ENCODE data around the gene APH1B. TPM values are rescaled to one million over a fixed set of nuclear protein-coding genes. Genes with fewer than 3 reads are reported as not detected.
"Not testable (repeated sequence)": the region's sequence is repeated elsewhere in the genome, so short reads cannot be mapped to it uniquely, and the experiment has no call there.

APH1B gene
- polyA plus RNA-seq, 1 donor, result 11.5 TPM

DNA sequence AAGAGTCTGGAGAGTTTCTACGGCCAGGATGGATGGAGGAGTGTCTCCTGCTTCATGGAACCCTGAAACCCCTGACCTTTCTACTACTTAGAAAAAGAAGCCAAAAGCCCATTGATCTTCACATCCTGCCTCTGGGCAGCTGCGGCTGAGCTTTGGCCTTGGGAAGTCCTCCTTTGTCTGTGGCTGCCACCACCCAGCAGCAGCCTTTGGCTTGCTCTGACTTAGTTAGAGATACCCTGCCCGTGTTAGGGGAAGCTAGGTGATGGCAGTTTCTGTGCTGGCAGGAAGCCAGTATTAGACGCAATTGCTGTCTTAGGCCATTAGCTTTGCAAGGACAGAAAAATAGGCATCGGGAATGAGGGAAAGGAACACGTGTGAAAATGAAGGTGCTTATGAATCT, 18.8 kb downstream of the APH1B start:
- DNase-seq (ENCODE audit: low read depth), result no peak

DNA sequence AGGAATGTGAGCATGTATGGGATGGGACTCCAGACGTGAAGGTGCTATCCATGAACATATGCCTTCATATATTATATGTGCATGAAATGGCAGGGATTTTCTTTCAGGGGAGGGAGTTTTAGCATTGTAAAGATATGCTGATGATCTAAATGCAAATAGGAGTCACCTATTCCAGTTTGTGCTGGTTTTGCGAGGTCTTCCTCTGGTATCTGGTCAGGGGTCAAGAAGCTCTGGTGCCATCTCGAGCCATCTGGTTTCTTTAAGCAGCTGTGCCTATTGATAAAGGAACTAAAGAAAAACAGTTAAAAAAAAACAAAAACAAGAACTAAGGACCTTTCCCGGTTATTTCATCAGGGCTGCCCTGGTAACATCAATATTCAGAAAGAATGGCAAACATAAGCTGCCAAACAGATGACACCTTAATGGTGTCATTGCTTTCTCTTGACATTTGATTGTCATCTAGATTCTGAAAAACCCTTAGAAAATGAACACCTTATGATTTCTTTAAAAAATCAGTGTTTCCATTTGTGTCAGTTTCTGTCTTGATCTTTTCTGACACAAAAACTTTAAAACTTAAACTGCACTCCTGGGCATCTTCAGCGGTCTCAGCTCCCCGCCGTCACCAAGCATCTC, 22.7 kb downstream of the APH1B start:
- DNase-seq (ENCODE audit: low read depth), result no peak

DNA sequence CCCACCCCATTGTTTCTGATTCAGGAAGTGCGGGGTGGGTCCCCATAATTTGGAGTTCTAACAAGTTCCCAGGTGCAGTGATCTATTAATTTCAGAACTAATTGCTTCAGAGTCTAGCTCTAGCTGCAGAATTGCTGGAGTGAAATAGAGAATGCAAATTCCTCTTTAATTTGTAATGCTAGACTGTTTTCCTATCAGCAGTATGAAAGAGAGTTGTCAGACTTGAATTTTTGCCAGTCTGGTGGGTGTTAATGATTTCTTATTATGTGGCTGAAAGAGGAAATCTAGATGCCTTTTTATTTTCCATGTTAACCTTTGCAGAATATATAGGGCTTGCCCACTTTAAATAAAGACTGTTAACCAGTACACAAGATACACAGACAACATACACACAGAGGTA, 23.7 kb downstream of the APH1B start:
- DNase-seq (ENCODE audit: low read depth), result no peak

DNA sequence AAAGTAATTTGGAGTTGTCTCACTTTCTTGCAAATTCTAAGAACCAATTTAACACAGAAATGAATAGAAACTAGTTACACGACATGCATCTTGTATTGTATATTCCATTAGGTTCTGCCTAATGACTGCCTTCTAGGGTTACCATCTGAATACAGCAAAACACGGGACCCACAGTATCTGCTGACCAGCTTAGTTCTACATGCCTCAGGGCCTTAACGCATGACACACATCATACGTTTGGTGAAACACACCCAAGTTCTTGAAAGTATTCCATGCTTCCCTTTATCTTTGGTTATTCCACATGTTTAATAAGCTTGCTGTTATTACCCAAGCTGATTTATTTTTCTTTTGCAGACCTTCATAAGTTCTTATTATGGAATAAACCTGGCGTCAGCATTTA, 27.9 kb downstream of the APH1B start:
- DNase-seq (ENCODE audit: low read depth), result no peak

DNA sequence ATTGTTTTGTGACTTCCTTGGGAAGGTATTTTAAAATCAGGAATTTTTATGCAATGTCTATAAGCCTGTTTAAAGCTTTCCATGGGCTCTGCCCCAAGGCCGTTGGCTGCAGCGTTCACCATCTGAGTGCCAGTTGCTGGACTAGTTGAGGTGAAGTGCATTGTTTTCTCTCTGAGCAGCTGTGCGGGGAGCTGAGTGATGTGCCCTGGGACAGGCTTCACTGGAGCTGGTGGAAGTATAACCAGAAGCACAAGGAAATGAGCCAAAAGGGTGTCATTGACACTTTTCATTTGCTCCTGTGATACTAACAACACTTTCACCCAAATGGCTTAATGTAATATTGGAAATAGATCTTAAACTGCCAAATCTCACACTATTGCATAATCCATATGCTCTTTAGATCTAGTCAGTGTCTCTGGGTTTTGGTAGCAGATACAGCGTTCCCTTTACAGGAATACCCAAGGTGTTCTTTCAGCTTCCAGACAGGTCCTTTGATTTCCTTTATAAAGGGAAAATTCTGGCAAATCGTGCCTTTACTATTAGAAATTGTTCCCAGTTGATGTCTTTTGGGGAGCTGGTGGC, 29.2 kb downstream of the APH1B start:
- DNase-seq (ENCODE audit: low read depth), result no peak

DNA sequence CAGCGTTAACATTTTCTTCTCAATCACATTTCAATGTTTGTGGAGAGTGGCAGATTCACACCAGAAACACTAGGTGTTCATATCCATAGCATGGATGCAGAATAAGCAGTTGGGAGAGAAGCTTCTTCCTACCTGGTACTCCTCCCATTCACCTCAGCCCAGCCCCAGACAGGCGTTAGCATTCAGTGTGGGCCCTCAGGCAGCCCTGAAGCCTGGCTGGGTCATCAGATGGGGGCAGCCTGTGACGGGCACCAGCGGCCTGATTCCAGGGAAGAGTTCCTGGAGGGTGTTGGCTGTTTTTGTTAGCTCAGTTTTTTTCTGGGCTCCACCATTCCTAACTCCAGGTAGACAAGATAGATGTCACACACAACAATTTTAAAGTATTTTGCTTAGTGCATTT, 31.1 kb downstream of the APH1B start:
- no peak for DNase-seq (ENCODE audit: low read depth)

DNA sequence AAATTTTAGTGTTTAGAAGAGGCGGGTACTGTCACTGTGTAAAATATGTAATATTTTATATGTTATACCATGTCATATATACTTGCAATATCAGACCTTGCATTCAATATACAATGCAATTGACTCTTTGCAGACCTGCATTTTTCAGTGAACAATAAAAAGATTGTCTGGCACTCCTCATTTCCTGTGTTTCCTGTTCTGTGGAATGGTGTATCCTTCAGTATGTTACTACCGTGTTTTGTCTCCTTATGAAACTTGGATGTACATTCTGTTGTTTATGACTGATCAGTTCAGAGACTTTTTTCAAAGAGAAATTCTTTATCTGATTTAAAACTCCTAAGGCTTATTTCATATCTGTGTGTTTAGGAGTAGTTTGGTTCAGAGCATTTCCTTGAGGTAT, 31.5 kb downstream of the APH1B start:
- DNase-seq (ENCODE audit: low read depth), result no peak

DNA sequence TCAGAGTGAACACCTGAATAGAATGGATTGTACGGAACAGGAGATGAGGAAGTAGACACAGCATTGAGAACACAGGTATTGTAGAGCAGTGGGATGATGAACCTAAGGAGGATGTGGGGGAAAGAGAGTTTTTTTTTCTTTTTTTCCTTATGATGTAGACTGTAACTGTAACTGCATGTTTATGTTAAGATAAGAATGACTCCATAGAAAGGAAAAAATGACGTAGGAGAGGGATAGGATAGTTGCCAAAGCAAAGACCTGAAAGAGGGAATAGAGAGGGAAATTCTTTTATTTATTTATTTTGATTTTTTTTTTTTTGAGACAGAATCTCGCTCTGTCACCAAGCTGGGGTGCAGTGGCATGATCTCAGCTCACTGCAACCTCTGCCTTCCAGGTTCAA, 33.2 kb downstream of the APH1B start:
- DNase-seq (ENCODE audit: low read depth), result no peak

DNA sequence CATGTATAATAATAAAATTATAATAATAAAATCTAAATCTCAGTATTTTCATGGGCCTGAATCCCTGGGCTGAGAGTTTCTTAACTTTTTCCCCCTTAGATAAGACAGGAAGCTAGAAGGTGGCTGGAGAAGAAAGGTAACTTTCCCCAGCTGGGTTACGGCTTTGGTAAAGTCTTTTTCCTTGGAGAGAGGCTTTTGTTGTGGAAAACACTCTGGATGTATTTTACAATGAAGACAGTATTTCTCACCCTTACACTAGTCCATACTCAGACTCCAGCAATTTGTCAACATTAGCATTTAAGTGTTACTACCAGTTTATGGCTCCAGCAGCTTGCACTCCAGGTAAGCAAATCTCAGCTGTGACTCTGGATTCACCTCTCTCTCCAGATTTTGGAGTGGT, 34.9 kb downstream of the APH1B start:
- DNase-seq (ENCODE audit: low read depth), result no peak

DNA sequence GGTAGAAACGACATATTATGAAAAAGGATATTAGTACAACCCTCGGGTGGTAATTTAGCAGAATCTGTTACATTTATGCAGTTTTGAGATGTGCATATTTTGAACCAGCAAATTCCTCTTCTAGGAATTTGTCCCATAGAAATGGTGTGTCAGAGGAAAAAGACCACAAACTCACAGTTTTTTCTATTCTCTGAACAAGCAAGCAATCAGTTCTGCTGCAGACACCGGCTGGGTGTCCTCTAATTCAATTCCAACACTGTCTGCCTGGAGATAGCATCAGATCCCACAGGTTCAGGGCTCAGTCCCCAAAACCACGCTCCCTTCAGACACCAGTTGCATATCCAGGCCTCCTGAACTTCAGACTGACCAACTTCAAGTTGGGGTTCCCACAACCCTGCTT, 36.4 kb downstream of the APH1B start:
- DNase-seq (ENCODE audit: low read depth), result no peak

DNA sequence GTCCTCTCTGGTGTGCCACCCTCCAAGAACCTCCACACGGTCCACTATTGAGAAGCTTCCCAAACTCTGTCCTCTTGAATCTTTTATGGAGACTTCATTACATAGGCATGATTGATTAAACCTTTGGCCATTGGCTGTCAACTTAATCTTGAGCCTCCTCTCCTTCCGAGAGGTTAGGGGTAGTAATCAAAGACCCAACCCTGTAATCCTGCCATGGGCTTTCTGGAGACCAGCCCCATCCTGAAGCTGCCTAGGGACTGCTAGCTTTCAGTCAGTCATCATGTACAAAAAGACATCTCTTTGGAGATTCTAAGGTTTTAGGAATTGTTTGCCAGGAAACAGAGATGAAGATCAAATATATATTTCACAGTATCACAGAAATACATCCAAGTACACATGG, 37.0 kb downstream of the APH1B start:
- no peak for DNase-seq (ENCODE audit: low read depth)

DNA sequence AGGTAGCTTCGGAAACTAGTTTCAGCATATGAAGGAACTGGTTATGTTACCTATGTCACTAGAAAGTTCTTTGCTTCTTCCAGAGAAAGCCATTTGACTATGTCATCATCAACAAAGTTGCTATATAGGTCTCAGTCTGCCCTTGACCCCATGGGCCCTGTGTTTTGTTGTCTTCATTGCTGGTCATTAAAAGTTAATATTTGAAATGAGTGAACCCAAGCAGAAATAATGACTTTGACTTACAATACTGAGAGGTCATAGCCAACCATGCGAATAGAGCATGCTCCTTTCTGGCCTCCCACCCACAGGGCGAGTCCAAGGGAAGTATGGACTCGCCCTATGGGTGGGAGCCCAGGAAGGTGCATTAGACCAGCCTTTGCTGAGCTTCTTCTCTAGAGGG, 40.9 kb downstream of the APH1B start:
- DNase-seq (ENCODE audit: low read depth), result no peak

DNA sequence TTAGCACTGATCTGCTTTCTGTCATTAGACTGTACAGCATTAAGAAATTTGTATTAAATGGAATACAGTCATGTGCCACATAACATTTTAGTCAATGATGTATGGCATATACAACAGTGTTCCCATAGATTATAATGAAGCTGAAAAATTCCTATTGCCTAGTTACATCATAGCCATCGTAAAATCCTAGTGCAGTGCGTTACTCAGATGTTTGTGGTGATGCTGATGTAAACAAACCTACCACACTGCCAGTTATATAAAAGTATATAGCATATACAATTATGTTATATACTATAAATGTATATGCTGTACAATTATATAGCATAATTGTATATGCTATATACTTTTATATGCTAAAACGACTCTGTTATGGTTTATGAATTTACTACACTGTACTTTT, 41.7 kb downstream of the APH1B start:
- no peak for DNase-seq (ENCODE audit: low read depth)

DNA sequence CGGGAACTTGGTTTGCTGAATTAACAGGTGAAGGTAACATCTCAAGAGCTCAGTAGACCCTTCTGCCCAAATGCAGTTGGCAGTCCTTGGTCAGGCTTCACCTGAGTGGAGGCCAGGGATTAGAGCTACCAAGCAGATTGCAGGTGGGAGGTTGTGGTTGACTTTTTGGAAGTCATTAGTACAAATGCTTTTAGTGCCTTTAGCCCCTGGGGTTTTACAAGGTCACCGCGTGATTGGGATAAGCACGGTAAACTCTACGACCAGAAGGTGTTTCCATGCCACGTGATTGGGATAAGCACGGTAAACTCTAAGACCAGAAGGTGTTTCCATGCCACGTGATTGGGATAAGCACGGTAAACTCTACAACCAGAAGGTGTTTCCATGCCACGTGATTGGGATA, 43.0 kb downstream of the APH1B start:
- not testable (repeated sequence) for DNase-seq (ENCODE audit: low read depth)

DNA sequence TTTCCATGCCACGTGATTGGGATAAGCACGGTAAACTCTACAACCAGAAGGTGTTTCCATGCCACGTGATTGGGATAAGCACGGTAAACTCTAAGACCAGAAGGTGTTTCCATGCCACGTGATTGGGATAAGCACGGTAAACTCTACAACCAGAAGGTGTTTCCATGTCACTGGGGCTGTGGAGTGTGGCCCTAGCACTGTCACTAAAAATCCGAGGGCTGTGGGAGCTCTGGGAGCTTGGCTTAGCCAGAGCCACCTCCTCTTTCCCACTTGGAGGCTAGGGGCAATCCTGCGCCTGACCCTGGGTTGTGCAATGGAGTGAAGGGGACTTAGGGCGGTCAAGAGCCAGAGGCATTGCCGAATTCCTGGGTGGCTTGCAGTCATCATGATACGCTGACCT, 43.6 kb downstream of the APH1B start:
- DNase-seq (ENCODE audit: low read depth), result not testable (repeated sequence)

DNA sequence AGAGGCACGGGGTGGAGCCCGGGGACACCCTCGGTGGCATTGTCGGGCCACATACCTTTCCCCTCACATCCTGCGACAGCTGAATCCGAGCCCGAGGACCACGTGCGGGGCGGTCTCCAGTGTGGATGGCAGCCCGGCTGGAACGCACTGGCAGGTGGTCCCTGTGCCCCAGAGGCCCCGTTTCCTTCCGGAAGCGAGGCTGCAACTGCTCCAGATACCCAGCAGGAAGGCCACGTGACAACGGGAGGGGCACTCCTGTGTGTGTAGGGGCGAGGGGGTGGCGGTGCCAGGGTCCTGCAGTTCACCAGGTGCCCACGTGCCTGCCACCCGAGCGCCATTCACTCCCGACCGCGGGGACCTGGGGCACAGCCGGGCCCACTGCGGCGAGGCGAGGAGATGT, 44.1 kb downstream of the APH1B start:
- no peak for DNase-seq (ENCODE audit: low read depth)

DNA sequence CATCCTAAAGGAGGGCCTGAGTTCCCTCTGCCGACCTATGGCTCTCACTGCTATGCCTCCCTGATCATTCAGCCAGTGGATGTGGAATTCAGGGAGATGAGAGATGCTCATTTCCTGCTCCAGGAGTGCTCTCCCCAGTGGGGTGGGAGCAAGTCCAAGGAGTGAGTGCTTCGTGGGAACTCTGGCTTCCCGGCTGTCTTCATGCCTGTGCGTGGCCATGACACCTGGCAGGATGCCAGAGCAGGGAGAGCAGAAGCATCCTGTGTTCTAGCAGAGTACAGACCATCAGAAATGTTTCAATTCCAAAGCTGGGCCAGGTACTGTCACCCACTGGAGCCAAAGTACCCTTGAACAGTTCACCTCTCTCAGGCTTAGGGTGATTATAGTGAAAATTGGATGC, 45.1 kb downstream of the APH1B start:
- no peak for DNase-seq (ENCODE audit: low read depth)

DNA sequence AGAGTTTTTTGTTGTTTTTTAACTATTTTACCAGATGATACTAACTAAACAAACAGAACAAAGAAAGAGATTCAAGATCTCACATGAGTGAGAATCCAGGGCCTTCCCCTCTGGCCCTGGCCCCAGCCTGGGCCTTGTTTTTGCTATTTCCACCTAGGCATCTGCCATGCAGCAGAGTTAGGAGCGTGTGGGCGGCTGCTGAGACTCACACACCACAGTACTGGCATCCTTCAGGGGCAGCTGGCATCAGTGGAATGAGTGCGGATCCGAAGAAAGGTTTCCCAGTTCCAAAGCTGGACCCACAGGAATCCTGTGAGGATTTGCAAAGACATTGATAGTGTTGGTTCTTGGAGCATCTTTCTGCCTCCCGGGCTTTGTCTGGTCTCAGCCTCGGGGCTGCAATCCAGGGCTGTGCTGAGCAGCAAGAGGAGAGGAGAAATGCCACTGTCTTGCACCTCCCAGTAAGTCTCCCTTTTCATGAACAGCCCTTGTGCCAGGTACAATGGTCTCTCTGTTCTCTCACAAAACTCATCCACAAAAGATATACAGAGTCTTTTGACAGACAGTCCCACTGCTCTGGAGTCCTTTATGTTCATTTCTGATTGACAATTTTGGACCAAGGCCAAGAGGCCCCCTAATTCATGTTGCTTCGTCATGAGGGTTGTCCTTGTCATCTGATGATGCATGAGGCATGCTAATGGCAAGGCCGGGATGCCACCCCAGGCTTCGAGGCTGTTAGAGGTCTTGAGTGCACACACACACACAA, 46.6 kb downstream of the APH1B start:
- DNase-seq (ENCODE audit: low read depth), result no peak

DNA sequence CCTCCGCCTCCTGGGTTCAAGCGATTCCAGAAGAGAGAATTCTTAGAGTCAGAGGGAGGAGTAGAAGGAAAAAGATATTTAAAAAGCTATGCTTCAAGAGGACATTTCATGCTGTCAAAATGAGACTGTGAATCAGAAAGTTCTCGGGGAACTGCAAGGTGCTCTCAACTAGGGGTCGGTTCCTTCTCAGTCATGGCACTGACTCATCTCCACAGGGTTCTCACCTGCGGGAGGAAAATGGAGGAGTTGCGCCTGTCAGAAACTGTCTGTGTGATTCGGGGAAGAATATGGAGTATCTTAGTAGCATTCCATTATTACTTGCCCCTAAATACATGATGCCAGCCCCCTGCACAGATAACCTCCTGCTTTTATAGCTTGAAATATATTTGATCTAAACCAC, 47.4 kb downstream of the APH1B start:
- DNase-seq (ENCODE audit: low read depth), result no peak

DNA sequence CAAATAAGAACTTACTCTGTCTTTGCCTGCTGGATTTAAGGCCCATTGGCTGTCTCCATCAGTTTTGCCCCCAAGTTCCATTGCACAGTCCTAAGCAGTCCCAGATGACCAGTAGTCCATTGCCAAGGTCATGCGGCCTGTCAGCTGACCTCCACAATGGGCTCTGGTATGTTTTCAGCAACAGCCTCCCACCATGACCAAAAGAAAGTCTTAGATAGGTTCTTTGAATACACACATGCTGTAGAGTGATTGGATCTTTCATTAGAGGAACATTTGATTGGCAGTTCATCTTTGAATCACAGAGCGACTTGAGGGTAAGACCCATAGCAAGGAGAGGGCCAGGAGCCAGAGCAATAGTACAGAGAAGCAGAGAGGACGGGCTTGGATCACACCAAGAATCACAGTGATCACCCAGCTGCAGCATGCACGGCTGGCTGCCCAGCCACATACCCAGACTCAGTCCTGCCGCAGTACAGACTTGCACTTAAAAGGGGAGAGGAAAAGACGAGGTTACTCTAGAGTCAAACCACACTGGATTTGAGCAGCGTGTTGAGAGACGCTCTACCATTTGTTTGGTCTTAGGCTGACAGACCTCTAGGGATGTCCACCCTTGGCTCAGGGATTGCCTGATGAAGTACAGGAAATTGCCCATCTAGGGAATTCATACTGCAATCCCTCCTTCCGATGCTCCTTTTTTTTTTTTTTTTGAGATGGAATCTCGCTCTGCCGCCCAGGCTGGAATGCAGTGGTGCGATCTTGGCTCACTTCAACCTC, 50.4 kb downstream of the APH1B start:
- DNase-seq (ENCODE audit: low read depth), result no peak

DNA sequence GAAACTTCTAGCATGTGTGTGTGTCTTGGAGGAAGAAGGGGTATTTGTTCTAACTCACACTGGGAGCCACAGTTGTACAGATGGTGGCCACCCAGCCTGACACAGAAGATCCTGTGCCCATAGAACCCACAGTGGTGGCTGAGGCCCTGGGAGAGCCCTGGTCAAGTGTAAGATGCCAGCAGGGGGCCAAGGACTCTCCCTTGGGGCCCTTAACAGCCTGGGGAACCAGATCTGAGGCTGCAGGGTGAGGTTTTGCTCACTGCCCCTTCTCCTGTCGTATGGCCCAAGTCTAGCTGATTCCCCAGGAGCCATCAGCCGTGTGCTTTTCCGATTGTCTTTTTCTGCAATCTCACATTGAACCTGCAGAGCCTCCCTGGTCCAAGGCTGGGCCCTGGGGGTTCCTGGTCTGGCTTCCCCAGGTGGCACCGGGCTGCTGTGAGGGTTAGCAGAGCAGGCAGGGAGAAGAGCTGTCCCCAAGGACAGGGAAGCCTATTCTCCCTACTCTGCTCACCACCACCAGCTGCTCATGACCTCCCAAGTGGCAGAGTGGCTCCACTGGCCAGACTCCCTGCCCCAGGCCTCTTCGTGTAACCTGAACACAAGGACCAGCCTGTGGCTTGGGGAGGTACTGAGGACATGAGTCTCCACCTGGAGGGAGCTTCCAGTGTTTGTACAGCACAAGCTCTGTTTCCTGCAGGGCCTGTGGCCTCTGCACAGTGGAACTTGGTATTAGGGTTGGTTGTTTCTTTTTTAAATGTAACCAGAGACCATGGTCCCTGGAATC, 52.4 kb downstream of the APH1B start:
- DNase-seq (ENCODE audit: low read depth), result no peak

DNA sequence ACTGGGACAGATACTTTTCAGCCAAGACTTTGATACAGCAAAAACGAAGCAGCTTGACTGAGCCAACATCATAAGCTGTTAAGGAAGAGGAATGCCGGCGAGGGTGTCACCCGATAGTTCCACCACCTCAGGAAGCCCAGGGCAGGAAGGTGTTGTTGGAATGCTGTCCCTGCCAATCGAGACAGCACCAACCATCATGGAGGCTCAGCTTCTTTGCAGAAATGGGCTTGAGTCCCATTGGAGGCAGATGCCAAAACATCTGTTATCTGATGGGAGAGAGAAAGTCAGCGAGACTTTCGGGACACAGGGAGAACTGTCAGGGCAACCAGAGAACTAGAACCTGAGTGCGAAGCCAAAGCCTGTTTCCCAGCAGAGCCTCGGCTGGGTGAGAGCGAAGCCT, 53.5 kb downstream of the APH1B start:
- DNase-seq (ENCODE audit: low read depth), result no peak

Data from forelimb muscle (tissue), 1 donor.